ENCODE measurements around the gene CYP4F22.
"Not testable (repeated sequence)": the region's sequence is repeated elsewhere in the genome, so short reads cannot be mapped to it uniquely, and the experiment has no call there.

Gene CYP4F22

GRCh38 chr19:15564534-15565168 lies 56.3 kb downstream of the CYP4F22 start:
- in situ Hi-C loops (cut with HindIII; ENCODE audit: low sequenced_read_pairs), result no loop called here

- in situ Hi-C loops (cut with HindIII; ENCODE audit: low sequenced_read_pairs), result no loop called here
Observed at GRCh38 chr19:15570420-15570819, 62.1 kb downstream of the CYP4F22 start.

GRCh38 chr19:15575406-15575805 lies 67.1 kb downstream of the CYP4F22 start:
- in situ Hi-C loops (cut with HindIII; ENCODE audit: low sequenced_read_pairs), result no loop called here

- in situ Hi-C loops (cut with HindIII; ENCODE audit: low sequenced_read_pairs), result no loop called here
Observed at GRCh38 chr19:15576526-15577156, 68.3 kb downstream of the CYP4F22 start.

GRCh38 chr19:15577184-15577771 lies 69.0 kb downstream of the CYP4F22 start:
- in situ Hi-C loops (cut with HindIII; ENCODE audit: low sequenced_read_pairs), result no loop called here

- in situ Hi-C loops (cut with HindIII; ENCODE audit: low sequenced_read_pairs), result no loop called here
Observed at GRCh38 chr19:15583346-15583745, 75.0 kb downstream of the CYP4F22 start.

GRCh38 chr19:15584095-15584494 lies 75.8 kb downstream of the CYP4F22 start:
- in situ Hi-C loops (cut with HindIII; ENCODE audit: low sequenced_read_pairs), result no loop called here

GRCh38 chr19:15584541-15585115 lies 76.3 kb downstream of the CYP4F22 start:
- in situ Hi-C loops (cut with HindIII; ENCODE audit: low sequenced_read_pairs), result no loop called here

GRCh38 chr19:15587663-15588062 lies 79.3 kb downstream of the CYP4F22 start:
- in situ Hi-C loops (cut with HindIII; ENCODE audit: low sequenced_read_pairs), result no loop called here

GRCh38 chr19:15588265-15588664 lies 79.9 kb downstream of the CYP4F22 start:
- in situ Hi-C loops (cut with HindIII; ENCODE audit: low sequenced_read_pairs), result no loop called here

GRCh38 chr19:15589760-15590451 lies 81.6 kb downstream of the CYP4F22 start:
- in situ Hi-C loops (cut with HindIII; ENCODE audit: low sequenced_read_pairs), result no loop called here

GRCh38 chr19:15591796-15592195 lies 83.5 kb downstream of the CYP4F22 start:
- in situ Hi-C loops (cut with HindIII; ENCODE audit: low sequenced_read_pairs), result no loop called here

- in situ Hi-C loops (cut with HindIII; ENCODE audit: low sequenced_read_pairs), result not testable (repeated sequence)
Observed at GRCh38 chr19:15592506-15592905, 84.2 kb downstream of the CYP4F22 start.

GRCh38 chr19:15593766-15594165 lies 85.4 kb downstream of the CYP4F22 start:
- in situ Hi-C loops (cut with HindIII; ENCODE audit: low sequenced_read_pairs), result not testable (repeated sequence)

GRCh38 chr19:15595069-15595468 lies 86.7 kb downstream of the CYP4F22 start:
- in situ Hi-C loops (cut with HindIII; ENCODE audit: low sequenced_read_pairs), result no loop called here
